Thoracic aorta (tissue), 2 donors: Measurements from ENCODE around the gene IRF1. TPM values are rescaled to one million over a fixed set of nuclear protein-coding genes. Genes with fewer than 3 reads are reported as not detected.

Experiments used
- ATAC-seq: fragments of 150-250 bp; one replicate; pipeline ENCODE4 v1.8.0; 2017; ENCODE audit warnings: low read depth; ENCODE audit not compliant: insufficient number of reproducible peaks, low FRiP score
- DNase-seq: peaks from one replicate; pipeline ENCODE4 v3.0.0-alpha.2; 2020; ENCODE audit warnings: low spot score
- H3K27ac ChIP-seq, 2 donors: fragments of 200-600 bp; sonication (generic); 1 replicate in 1 of 2; 2 replicates in 1 of 2; pipeline ENCODE4 v1.5.1; 2016; ENCODE audit warnings: mild to moderate bottlenecking in 2 of 2, moderate library complexity in 2 of 2
- H3K27me3 ChIP-seq: fragments of 200-600 bp; sonication (generic); replicated peaks from 2 replicates; pipeline ENCODE4 v1.6.0; 2016; ENCODE audit warnings: mild to moderate bottlenecking; ENCODE audit not compliant: insufficient read depth
- H3K36me3 ChIP-seq: fragments of 200-600 bp; sonication (generic); one replicate; pipeline ENCODE4 v1.5.1; 2016
- H3K4me1 ChIP-seq, 2 donors: fragments of 200-600 bp; sonication (generic); 1 replicate in 1 of 2; 2 replicates in 1 of 2; pipeline versions ENCODE4 v1.5.1 to v1.6.0; 2016; ENCODE audit warnings: low read depth in 2 of 2, mild to moderate bottlenecking in 1 of 2; ENCODE audit not compliant: control insufficient read depth in 1 of 2
- H3K4me3 ChIP-seq: fragments of 200-600 bp; sonication (generic); 2 replicates; pipeline ENCODE4 v1.5.1; 2016; ENCODE audit warnings: mild to moderate bottlenecking
- H3K9me3 ChIP-seq: fragments of 200-600 bp; sonication (generic); 2 replicates; pipeline ENCODE4 v1.5.1; 2016
- total RNA-seq, 2 donors: library from RNA; depleted of rRNA; stranded (reverse); fragments of >200 nt; gene quantifications; one replicate each; pipeline versions ENCODE4 v1.1.0 to v1.2.3, GENCODE V29; 2016
- TF ChIP-seq, protein P1 (sequence below): fragments of 200-600 bp; sonication (generic); IDR thresholded peaks from one replicate; pipeline ENCODE4 v1.5.1; 2019; ENCODE audit warnings: antibody characterized with exemption

Gene IRF1
- total RNA-seq, 2 donors from 2014 or later, result 31.3 to 57.7 TPM

DNA sequence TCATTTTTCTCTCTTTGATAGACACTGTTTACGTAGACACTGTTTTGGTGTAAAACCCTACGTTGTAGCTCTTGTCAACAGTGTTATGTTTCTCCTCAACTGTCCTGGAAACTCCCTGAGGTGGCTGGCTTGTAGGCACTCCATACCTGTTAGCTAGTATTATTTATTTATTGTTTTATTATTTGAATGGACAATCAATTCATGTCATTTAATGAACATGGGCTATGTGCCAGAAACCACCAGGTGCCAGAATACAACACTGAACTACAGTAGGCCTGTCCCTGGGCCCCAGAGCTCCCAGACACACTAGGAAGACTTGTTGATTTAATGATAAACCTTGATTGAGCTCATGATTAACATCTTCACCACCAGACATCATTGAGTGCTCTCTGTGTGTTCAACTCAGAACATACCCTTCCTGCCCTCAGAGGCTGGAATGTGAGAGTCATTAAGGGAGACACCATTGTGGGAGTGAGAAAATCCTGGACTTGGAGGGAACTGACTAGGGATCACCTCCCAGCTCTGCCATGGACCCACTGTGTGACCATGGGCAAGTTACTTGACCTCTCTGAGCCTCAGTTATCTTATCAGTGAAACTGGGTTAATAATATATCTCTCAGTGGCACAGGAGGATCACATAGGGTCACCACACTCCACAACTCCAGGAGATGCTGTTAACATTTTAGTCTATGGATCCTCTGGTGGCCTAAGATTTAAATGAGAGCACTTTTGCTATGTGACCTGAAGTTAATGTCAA is 19.2 kb downstream of the IRF1 start:
- Histone ChIP-seq H3K4me1 (peaks cover 3 to 30% of the 10 kb centered on the region in 2 donors), H3K4me3 (no peak overlapping the region), H3K27me3 (no peaks in the 10 kb centered on the region), H3K9me3 (no peaks in the 10 kb centered on the region), H3K36me3 (no peaks in the 10 kb centered on the region), H3K27ac (no peak overlapping the region)
- ATAC-seq (no peak), DNase-seq (no peak)
- TF ChIP-seq, protein P1, sequence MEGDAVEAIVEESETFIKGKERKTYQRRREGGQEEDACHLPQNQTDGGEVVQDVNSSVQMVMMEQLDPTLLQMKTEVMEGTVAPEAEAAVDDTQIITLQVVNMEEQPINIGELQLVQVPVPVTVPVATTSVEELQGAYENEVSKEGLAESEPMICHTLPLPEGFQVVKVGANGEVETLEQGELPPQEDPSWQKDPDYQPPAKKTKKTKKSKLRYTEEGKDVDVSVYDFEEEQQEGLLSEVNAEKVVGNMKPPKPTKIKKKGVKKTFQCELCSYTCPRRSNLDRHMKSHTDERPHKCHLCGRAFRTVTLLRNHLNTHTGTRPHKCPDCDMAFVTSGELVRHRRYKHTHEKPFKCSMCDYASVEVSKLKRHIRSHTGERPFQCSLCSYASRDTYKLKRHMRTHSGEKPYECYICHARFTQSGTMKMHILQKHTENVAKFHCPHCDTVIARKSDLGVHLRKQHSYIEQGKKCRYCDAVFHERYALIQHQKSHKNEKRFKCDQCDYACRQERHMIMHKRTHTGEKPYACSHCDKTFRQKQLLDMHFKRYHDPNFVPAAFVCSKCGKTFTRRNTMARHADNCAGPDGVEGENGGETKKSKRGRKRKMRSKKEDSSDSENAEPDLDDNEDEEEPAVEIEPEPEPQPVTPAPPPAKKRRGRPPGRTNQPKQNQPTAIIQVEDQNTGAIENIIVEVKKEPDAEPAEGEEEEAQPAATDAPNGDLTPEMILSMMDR, result no peak

DNA sequence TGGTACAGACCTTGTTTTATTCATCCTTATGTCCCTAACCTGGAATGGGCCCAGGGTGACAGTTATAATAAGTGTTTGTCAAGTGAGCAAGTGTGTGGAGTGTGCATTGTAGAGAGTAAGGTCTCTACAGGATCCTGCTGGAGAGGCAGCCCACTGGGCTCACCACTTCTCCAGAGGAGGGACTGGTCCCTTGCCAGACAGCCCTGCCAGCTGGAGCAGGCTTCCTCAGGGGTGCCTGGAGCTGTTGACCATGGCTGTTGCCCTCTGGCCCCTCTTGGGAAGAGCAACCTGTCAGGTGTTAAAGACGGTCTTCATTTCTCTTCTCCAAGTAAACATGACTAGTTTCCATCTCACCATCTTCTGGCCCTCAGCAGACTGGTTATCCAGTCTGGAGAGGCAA is 20.0 kb downstream of the IRF1 start:
- DNase-seq, result no peak
- no peak for ATAC-seq
- H3K4me3 ChIP-seq, result no peak overlapping the region
- H3K27me3 ChIP-seq, result no peaks in the 10 kb centered on the region
- H3K9me3 ChIP-seq, result no peaks in the 10 kb centered on the region
- H3K4me1 ChIP-seq, result peaks cover 1 to 30% of the 10 kb centered on the region in 2 donors
- TF ChIP-seq, protein P1, result no peak
- H3K36me3 ChIP-seq, result no peaks in the 10 kb centered on the region
- no peak overlapping the region for H3K27ac ChIP-seq

- ATAC-seq, result no peak
- peaks cover 0 to 30% of the 10 kb centered on the region in 2 donors for H3K4me1 ChIP-seq
Measured at GRCh38 chr5:132470010-132470392, 20.6 kb downstream of the IRF1 start.

DNA sequence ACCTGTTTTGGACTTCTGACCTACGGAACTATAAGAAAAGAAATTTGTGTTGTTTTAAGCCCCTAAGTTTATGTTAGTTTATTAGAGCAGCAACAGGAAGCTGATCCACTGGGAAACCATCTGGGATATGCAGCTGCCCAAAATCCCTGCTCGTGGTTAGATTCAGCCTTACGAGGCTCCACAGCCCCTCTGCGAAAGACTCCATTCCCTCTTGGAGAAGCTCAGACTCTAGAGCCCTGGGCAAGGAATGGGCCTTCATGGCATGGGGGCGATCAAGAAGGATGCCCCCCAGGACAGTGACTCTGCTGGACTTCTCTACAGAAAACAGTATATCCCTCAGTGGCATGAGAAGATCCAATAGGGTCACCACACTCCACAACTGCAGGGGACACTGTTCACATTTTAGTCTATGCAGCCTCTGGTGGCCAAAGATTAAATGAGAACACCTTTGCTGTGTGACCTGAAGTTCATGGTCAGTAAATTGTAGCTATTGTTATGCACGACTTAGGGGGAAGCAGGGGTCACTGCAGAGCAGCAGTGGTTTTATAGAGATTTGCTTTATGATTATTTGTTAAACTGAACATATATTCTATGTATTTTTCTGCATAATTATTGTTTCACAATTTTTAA is 21.1 kb downstream of the IRF1 start:
- no peak overlapping the region for H3K4me3 ChIP-seq
- no peaks in the 10 kb centered on the region for H3K9me3 ChIP-seq
- peaks cover 0 to 30% of the 10 kb centered on the region in 2 donors for H3K4me1 ChIP-seq
- H3K27me3 ChIP-seq, result no peaks in the 10 kb centered on the region
- TF ChIP-seq, protein P1, result no peak
- no peak for ATAC-seq
- H3K36me3 ChIP-seq, result no peaks in the 10 kb centered on the region
- no peak for DNase-seq
- no peak overlapping the region for H3K27ac ChIP-seq

More at GRCh38 chr5:132470010-132470392, 20.6 kb downstream of the IRF1 start:
- H3K36me3 ChIP-seq, result no peaks in the 10 kb centered on the region
- TF ChIP-seq, protein P1, result no peak
- DNase-seq, result no peak
- H3K9me3 ChIP-seq, result no peaks in the 10 kb centered on the region
- H3K4me3 ChIP-seq, result no peak overlapping the region
- H3K27ac ChIP-seq, result no peak overlapping the region
- no peaks in the 10 kb centered on the region for H3K27me3 ChIP-seq

GRCh38 chr5:132468656-132469379 is 21.8 kb downstream of the IRF1 start:
- H3K9me3 ChIP-seq, result no peaks in the 10 kb centered on the region
- DNase-seq (no peak), ATAC-seq (no peak)
- TF ChIP-seq, protein P1, result no peak
- no peak overlapping the region for H3K27ac ChIP-seq
- no peak overlapping the region for H3K4me3 ChIP-seq
- H3K27me3 ChIP-seq, result no peaks in the 10 kb centered on the region
- H3K36me3 ChIP-seq, result no peaks in the 10 kb centered on the region
- peaks cover 3 to 32% of the 10 kb centered on the region in 2 donors for H3K4me1 ChIP-seq
